Hepatocyte (in vitro differentiated cells): ENCODE measurements around the gene NRP1.

Experiments
- CTCF ChIP-seq: fragments of 200-600 bp; sonication (generic); IDR thresholded peaks from 2 replicates; pipeline ENCODE4 v1.5.1; 2016; ENCODE audit warnings: antibody characterized with exemption, mild to moderate bottlenecking; ENCODE audit not compliant: poor library complexity
- EZH2 ChIP-seq: fragments of 200-600 bp; sonication (generic); IDR thresholded peaks from 2 replicates; pipeline ENCODE4 v1.6.1; 2016; ENCODE audit warnings: antibody characterized with exemption, mild to moderate bottlenecking, borderline replicate concordance
- EZH2phosphoT487 ChIP-seq: fragments of 200-600 bp; sonication (generic); IDR thresholded peaks from one replicate; pipeline ENCODE4 v1.6.1; 2018; ENCODE audit warnings: antibody characterized with exemption, mild to moderate bottlenecking, low read depth, moderate library complexity; ENCODE audit not compliant: unreplicated experiment, severe bottlenecking

- no peak for TF ChIP-seq CTCF
- TF ChIP-seq EZH2: no peak
- no peak for TF ChIP-seq EZH2phosphoT487
Observed at GRCh38 chr10:33320288-33320687, 14.2 kb downstream of the NRP1 start.
